Mesenchymal stem cell (in vitro differentiated cells and primary cell): ENCODE measurements around the gene RIOX2.

Source experiments
- DNase-seq: peaks from one replicate; pipeline ENCODE4 v3.0.0-alpha.2; 2013
- H2AFZ ChIP-seq: one replicate; pipeline ENCODE4 v1.6.1; 2013; ENCODE audit warnings: low read depth, mild to moderate bottlenecking, control low read depth, inconsistent platforms, low read length, moderate library complexity
- H2AK5ac ChIP-seq: 2 replicates; pipeline ENCODE4 v1.6.1; 2013; ENCODE audit warnings: low read length, moderate library complexity, mild to moderate bottlenecking, inconsistent platforms; ENCODE audit not compliant: severe bottlenecking
- H2BK120ac ChIP-seq: one replicate; pipeline ENCODE4 v1.6.1; 2013; ENCODE audit warnings: low read depth, mild to moderate bottlenecking, inconsistent platforms, low read length, moderate library complexity
- H2BK12ac ChIP-seq, 2 experiments: one replicate each; pipeline ENCODE4 v1.6.1; 2013; ENCODE audit warnings: inconsistent platforms in 2 of 2, low read length in 2 of 2, mild to moderate bottlenecking in 2 of 2, moderate library complexity in 2 of 2, control low read depth in 1 of 2
- H2BK15ac ChIP-seq: one replicate; pipeline ENCODE4 v1.6.1; 2013; ENCODE audit warnings: mild to moderate bottlenecking, low read depth, inconsistent platforms; ENCODE audit not compliant: poor library complexity, severe bottlenecking
- H2BK5ac ChIP-seq: 2 replicates; pipeline ENCODE4 v1.6.1; 2013; ENCODE audit warnings: low read depth, mild to moderate bottlenecking, low read length, control low read depth, inconsistent platforms; ENCODE audit not compliant: poor library complexity, severe bottlenecking
- H3K14ac ChIP-seq, 2 experiments: one replicate each; pipeline ENCODE4 v1.6.1; 2013; ENCODE audit warnings: inconsistent platforms in 2 of 2, low read length in 2 of 2, control low read depth in 1 of 2, mild to moderate bottlenecking in 1 of 2, moderate library complexity in 1 of 2
- H3K18ac ChIP-seq, 2 experiments: one replicate each; pipeline ENCODE4 v1.6.1; 2013; ENCODE audit warnings: inconsistent platforms in 2 of 2, low read length in 2 of 2, control low read depth in 1 of 2, low read depth in 1 of 2, mild to moderate bottlenecking in 1 of 2
- H3K23ac ChIP-seq, 2 experiments: one replicate each; pipeline ENCODE4 v1.6.1; 2013; ENCODE audit warnings: inconsistent platforms in 2 of 2, low read length in 2 of 2, mild to moderate bottlenecking in 2 of 2, moderate library complexity in 2 of 2, control low read depth in 1 of 2
- H3K27ac ChIP-seq: 2 replicates; pipeline ENCODE4 v1.5.1; 2013; ENCODE audit warnings: mild to moderate bottlenecking, moderate library complexity, low read length, control low read depth, inconsistent platforms; ENCODE audit not compliant: poor library complexity, severe bottlenecking
- H3K27me3 ChIP-seq, 2 experiments: 2 replicates each; pipeline versions ENCODE4 v1.6.1 to v1.7.0; 2013; ENCODE audit warnings: low read length in 2 of 2, mild to moderate bottlenecking in 2 of 2, moderate library complexity in 2 of 2, control low read depth in 1 of 2, inconsistent platforms in 1 of 2; ENCODE audit not compliant: control insufficient read depth in 1 of 2, insufficient read depth in 1 of 2
- H3K36me3 ChIP-seq, 2 experiments: 2 replicates each; pipeline versions ENCODE4 v1.6.1 to v1.7.0; 2013; ENCODE audit warnings: low read length in 2 of 2, control low read depth in 1 of 2, inconsistent platforms in 1 of 2, low read depth in 1 of 2, mild to moderate bottlenecking in 1 of 2; ENCODE audit not compliant: insufficient read depth in 2 of 2, control insufficient read depth in 1 of 2
- H3K4ac ChIP-seq, 2 experiments: one replicate each; pipeline ENCODE4 v1.6.1; 2013; ENCODE audit warnings: inconsistent platforms in 2 of 2, low read length in 2 of 2, mild to moderate bottlenecking in 2 of 2, moderate library complexity in 2 of 2, control low read depth in 1 of 2, low read depth in 1 of 2
- H3K4me1 ChIP-seq: 2 replicates; pipeline ENCODE4 v1.6.1; 2013; ENCODE audit warnings: low read depth, low read length, control low read depth; ENCODE audit not compliant: control insufficient read depth, insufficient read depth
- H3K4me2 ChIP-seq: 2 replicates; pipeline ENCODE4 v1.6.1; 2013; ENCODE audit warnings: low read length, mild to moderate bottlenecking, inconsistent platforms; ENCODE audit not compliant: poor library complexity, severe bottlenecking
- H3K4me3 ChIP-seq, 2 experiments: 2 replicates each; pipeline versions ENCODE4 v1.5.1 to v1.7.0; 2013; ENCODE audit warnings: low read length in 2 of 2, mild to moderate bottlenecking in 2 of 2, control low read depth in 1 of 2, low read depth in 1 of 2; ENCODE audit not compliant: insufficient read depth in 1 of 2
- H3K79me1 ChIP-seq: replicated peaks from 2 replicates; pipeline ENCODE4 v1.6.1; 2013; ENCODE audit warnings: mild to moderate bottlenecking, control low read depth, low read length, inconsistent platforms; ENCODE audit not compliant: poor library complexity, severe bottlenecking
- H3K9ac ChIP-seq: 2 replicates; pipeline ENCODE4 v1.7.0; 2013; ENCODE audit warnings: mild to moderate bottlenecking, low read length, moderate library complexity
- H3K9me3 ChIP-seq: 2 replicates; pipeline ENCODE4 v1.7.0; 2013; ENCODE audit warnings: mild to moderate bottlenecking, low read length; ENCODE audit not compliant: control insufficient read depth
- H4K8ac ChIP-seq: one replicate; pipeline ENCODE4 v1.6.1; 2013; ENCODE audit warnings: inconsistent platforms, mild to moderate bottlenecking, low read length, moderate library complexity
- H4K91ac ChIP-seq: one replicate; pipeline ENCODE4 v1.6.1; 2013; ENCODE audit warnings: mild to moderate bottlenecking, low read length, inconsistent platforms
- WGBS: methylation state at CpG from one replicate; pipeline ENCODE4 v1.1.7; 2013; ENCODE audit warnings: mixed read lengths; 5-methylcytosine and 5-hydroxymethylcytosine counted together

Gene RIOX2

DNA sequence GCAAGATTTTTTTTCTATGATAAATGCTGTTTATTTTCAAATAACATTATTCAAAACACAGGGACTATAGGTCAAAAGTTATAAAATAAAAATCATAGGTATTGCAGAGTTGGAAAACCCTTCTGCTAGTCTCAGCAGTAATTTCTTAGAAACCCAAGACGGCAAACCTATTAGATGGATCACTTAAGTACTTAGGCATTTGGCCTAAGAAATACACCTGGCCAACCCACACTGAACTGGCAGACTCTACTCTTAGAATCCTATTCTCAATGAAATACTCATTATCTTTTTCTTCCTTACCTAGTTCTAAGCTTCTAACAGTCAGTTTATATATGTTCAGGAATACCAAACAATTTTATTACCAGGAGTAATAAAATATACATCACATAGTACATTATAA is 30.5 kb upstream of the RIOX2 start:
- Histone ChIP-seq H3K27ac (no peak overlapping the region), H3K9me3 (no peaks in the 10 kb centered on the region), H3K4me3 (no peak overlapping the region), H2BK120ac (no peak overlapping the region), H3K4me2 (no peak overlapping the region), H3K36me3 (no peaks in the 10 kb centered on the region), H3K4me1 (no peaks in the 10 kb centered on the region), H4K91ac (no peak overlapping the region), H3K27me3 (peaks cover 0 to 3% of the 10 kb centered on the region in 2 experiments), H2BK12ac (no peak overlapping the region), H4K8ac (no peak overlapping the region), H2BK5ac (no peak overlapping the region), H3K79me1 (no peaks in the 10 kb centered on the region), H3K18ac (no peak overlapping the region), H2AFZ (no peak overlapping the region), H2AK5ac (no peak overlapping the region), H2BK15ac (no peak overlapping the region), H3K4ac (no peak overlapping the region), H3K14ac (no peak overlapping the region), H3K9ac (no peak overlapping the region), H3K23ac (no peak overlapping the region)
- DNase-seq = no peak
- 100% methylated on average over 1 of the region's 1 CpG for WGBS

GRCh38 chr3:97999994-98000393 is 27.8 kb upstream of the RIOX2 start:
- no peak overlapping the region for H3K4me3 ChIP-seq
- 43% methylated on average over 1 of the region's 1 CpG for WGBS
- no peaks in the 10 kb centered on the region for H3K79me1 ChIP-seq
- H2BK5ac ChIP-seq = no peak overlapping the region
- H3K4ac ChIP-seq = no peak overlapping the region
- DNase-seq = no peak
- H2BK12ac ChIP-seq = no peak overlapping the region
- H4K91ac ChIP-seq = no peak overlapping the region
- H3K27ac ChIP-seq = no peak overlapping the region
- no peak overlapping the region for H3K18ac ChIP-seq
- no peak overlapping the region for H2BK120ac ChIP-seq
- no peaks in the 10 kb centered on the region for H3K4me1 ChIP-seq
- no peak overlapping the region for H2AK5ac ChIP-seq
- H3K23ac ChIP-seq = no peak overlapping the region
- no peaks in the 10 kb centered on the region for H3K36me3 ChIP-seq
- H2AFZ ChIP-seq = no peak overlapping the region
- no peak overlapping the region for H2BK15ac ChIP-seq
- H3K9ac ChIP-seq = no peak overlapping the region
- H3K4me2 ChIP-seq = no peak overlapping the region
- H3K27me3 ChIP-seq = peaks cover 0 to 3% of the 10 kb centered on the region in 2 experiments
- no peak overlapping the region for H3K14ac ChIP-seq
- no peak overlapping the region for H4K8ac ChIP-seq
- H3K9me3 ChIP-seq = no peaks in the 10 kb centered on the region

- Histone ChIP-seq H3K27me3 (peaks cover 0 to 3% of the 10 kb centered on the region in 2 experiments), H3K14ac (no peak overlapping the region), H3K18ac (no peak overlapping the region), H3K27ac (no peak overlapping the region), H2BK120ac (no peak overlapping the region), H2BK5ac (no peak overlapping the region), H4K8ac (no peak overlapping the region), H3K4me3 (no peak overlapping the region), H2BK15ac (no peak overlapping the region), H3K36me3 (no peaks in the 10 kb centered on the region), H4K91ac (no peak overlapping the region), H3K9ac (no peak overlapping the region), H3K4ac (no peak overlapping the region), H3K9me3 (no peaks in the 10 kb centered on the region), H3K23ac (no peak overlapping the region), H2AK5ac (no peak overlapping the region), H3K79me1 (no peaks in the 10 kb centered on the region), H2AFZ (no peak overlapping the region), H3K4me2 (no peak overlapping the region), H3K4me1 (no peaks in the 10 kb centered on the region), H2BK12ac (no peak overlapping the region)
- no peak for DNase-seq
- 82% methylated on average over 3 of the region's 5 CpGs for whole genome bisulfite sequencing
Observed at GRCh38 chr3:97999103-97999502, 26.9 kb upstream of the RIOX2 start.

DNA sequence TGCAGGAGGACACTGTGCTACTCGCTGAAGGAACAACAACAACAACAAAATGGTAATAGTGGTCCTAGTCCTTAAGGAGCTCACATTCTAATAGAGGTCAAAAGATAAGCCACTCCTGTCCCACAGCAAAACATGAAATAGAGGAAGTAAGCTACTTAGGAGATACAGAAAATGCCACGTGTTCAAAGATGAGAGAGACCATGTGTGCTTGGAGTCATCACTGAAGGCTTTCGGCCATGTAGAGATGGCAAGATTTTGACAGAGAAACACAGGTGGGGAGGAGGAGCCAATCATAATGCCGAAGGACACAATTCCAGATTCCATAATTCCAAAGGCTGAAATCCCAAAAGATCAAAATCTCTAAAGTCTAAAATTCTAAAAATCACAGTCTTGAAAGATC is 24.8 kb upstream of the RIOX2 start:
- Histone ChIP-seq H3K79me1 (no peaks in the 10 kb centered on the region), H3K9me3 (no peaks in the 10 kb centered on the region), H3K4me1 (no peaks in the 10 kb centered on the region), H4K8ac (no peak overlapping the region), H2BK120ac (no peak overlapping the region), H2BK12ac (no peak overlapping the region), H2BK15ac (no peak overlapping the region), H2AK5ac (no peak overlapping the region), H3K36me3 (no peaks in the 10 kb centered on the region), H3K27ac (no peak overlapping the region), H3K9ac (no peak overlapping the region), H3K4ac (no peak overlapping the region), H3K4me2 (no peak overlapping the region), H3K23ac (no peak overlapping the region), H3K4me3 (no peak overlapping the region), H3K18ac (no peak overlapping the region), H2BK5ac (no peak overlapping the region), H2AFZ (no peak overlapping the region), H3K14ac (no peak overlapping the region), H4K91ac (no peak overlapping the region), H3K27me3 (peaks cover 3 to 7% of the 10 kb centered on the region in 2 experiments)
- no peak for DNase-seq
- WGBS = 90% methylated on average over 3 of the region's 4 CpGs
